DMS79 treated with DMSO at 0.1 percent for 48 hours (cell line): ENCODE results near the gene CEP164.
A peak's percentile ranks its signal among the peaks of the same experiment; 100 is the strongest.

Experiments
- DNase-seq: peaks from one replicate; lab custom pipeline; 2025; lab: John Stamatoyannopoulos, UW

The CEP164 gene

DNA sequence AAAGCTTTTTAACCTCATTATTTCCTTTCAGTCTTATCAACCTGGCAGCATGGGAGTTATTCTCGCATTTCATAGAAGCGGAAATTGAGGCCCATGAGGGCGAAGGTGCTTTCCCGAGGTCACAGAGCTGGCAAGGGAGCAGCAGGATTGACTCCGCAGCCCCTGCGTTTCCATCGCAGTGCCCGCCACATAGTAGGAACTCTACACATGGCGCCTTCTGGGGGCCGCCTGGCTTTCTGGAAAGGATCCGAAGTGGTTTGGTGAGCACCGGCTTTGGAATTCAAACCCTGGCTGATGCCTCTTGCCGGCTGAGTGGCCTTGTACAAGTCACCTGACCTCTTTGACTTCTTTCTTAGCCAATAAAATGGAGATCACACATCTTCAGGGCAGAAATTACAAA, 93.4 kb downstream of the CEP164 start:
- DNase-seq = no peak

DNA sequence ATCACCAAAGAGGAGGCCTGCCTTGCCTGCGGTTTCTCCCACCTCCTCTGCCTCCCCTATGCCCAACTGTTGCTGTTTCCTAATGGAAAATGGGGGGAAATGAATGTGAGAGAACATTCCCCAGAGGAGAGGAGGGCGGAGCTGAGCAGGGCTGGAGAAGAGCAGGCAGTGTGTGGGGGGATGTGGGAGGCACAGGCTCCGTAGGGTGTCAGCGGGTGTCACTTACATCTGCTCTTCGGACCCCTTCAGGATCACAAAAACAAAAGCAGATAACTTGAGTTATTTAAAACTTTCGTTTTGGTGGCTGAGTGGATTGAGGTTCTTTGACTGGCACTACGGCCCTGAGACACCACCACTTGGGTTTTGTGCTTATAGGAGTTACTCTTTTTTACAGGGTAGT, 93.8 kb downstream of the CEP164 start:
- no peak for DNase-seq

DNA sequence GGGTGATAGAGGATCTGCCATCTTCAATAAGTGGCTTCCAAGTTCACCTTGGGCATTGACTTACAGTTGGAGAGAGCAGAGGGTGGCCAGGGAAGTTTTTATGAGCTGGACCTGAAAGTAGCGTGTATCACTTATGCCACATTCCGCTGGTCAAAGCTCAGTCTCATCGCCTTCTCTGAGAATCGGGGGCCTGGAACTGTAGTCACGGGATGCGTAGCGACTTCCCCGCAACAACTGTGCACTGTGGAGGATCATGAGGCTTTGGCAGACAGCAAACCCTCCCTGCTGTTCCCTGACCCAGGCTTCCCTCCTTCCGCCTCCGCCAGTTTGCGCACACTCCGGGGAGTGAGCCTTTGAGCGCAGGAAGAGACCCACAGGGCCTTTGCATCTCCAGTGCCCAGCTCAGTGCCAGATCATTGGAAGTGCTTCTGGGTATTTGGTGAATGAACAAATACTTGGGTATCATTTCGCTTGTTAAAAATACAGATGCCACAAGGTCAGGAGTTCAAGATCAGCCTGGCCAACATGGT, 95.5 kb downstream of the CEP164 start:
- DNase-seq = no peak

DNA sequence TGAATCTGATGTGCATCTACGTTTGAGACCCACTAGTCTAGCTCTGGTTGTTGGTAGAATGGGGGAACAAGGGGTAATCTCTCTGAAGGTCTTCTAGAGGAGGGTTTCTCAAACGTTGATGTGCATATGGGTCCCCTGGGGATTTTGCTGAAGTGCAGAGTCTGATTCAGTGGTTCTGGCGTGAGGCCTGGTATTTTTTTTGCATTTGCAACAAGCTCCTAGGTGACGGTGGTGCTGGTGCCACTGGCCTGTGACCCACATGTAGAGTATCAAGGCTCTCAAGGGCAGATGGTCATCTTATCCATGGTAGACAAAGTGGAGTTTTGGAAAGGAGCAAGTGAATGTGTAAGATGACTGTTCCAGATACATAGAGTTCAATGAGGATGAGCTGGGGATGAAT, 97.1 kb downstream of the CEP164 start:
- DNase-seq = peak; percentile 94

DNA sequence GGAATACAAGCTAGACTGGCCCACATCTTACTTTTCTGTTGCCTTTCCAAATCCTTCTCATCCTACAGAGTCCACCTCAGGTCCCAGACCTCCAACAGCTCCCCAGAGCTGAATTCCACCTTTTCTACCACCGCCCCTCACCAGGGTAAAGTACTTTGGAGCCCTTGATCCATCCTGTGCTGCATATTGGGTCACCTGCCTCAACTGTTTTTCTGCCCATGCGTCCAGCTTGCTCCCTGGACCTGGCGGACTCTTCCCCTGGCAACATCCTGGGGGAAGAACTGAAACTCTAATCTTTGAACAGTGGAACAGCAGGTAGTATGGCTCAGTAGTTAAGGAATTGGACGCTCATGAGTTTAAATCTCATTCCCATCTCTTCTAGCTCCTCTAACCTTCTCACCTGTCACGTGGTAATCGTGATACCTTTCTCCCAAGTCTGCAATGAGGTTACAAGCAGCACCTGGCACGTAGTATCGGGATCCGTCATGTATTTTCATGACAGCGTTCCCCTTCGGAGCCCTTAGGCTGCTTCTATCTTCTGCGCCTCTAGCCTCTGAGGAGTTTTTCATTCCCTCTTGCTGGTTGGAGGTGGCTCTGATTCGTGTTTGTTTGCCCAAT, 98.1 kb downstream of the CEP164 start:
- DNase-seq = no peak

DNA sequence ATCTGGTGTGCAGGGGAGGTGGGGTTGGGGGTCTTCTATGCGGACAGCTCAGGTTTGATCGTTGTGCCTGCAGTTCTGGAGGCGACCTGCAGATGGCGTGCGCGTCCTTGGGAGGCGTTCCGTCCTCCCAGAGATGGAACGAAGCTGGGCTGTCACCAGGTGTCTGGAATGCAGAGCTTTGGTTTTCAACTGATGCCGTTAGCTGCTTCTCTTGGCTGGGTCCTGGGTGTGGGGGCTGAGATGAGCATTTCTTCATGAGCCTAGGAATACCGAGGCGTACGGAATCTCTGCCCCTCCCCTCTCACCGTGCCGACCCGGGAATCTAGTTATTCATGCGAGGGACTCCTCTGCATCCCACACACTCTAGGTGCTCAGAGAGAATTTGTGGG, 98.6 kb downstream of the CEP164 start:
- peak; percentile 69 for DNase-seq

DNA sequence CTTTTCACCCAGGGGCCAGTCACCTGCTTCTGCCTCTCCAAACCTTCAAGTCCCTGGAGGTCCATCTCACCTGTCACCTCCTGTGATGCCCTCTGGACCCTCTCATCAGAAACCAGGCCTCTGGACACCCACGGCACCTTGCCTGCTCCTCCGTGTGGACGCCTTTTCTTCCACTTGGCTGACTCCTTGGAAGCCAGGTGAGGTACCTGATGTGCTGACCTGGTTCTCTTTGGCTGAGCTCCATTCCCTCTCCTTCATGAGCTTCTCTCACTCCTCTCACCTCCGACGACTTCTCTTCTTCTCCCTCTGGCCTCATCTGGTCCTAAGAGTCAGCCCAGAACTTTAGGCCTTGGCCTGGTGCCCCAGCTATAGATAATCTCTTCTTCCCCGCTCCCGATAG, 99.3 kb downstream of the CEP164 start:
- no peak for DNase-seq

DNA sequence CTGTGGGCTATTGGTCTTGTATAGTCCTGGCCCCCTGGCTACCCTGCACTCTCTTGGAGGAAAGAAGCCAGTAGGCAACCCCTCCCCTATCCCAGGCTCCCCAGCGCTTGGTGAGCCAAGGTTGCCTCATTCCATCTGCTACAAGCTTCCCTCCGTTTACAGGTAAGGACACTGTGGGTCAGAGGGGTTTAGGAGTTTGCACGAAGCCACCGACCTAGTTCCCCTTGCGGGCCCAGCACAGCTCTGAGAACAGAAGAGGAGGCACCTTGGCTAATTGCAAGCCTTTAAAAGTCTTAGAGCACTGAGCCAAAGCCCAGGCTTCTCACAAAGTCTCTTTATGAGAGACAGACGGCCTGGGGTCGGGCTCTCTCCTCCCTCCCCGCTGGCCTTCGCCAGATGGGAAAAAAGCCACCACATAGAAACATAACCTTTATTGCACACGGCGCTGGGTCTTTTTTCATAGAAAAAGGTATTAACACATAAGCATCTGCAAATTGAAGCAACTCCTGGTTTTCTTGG, 99.8 kb downstream of the CEP164 start:
- DNase-seq = no peak

DNA sequence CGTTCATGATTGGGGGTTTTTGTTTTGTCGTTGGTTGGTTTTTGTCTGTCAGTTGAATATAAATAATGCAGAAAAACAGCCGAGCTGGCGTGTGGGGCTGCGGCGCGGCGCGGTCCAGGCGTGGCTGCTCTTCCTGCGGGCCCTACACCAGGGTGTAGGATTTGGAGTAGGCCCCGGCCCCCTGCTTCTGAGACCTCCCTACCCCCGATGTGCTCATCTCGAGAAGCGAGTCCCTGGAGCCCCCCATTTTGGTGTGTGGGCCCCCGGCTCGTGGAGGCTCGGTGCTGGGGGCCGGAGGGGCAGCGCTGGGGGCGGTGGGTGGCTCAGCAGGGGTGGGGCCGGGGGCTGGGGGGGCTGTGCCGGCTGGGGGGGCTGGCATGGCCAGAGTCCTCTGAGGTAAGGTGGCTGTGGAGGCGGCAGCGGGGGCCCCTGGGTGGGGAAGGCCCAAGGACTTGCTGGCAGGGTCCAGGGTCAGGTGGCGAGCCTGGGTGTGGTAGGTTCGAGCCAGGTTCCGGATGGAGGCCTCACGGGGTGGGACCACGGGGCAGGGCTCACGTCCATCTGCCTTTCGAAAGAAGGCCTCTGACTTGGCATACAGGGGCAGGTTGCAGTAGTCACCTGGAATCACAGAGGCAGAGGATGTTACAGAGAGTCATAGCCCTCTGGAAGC, 100.7 kb downstream of the CEP164 start:
- no peak for DNase-seq

DNA sequence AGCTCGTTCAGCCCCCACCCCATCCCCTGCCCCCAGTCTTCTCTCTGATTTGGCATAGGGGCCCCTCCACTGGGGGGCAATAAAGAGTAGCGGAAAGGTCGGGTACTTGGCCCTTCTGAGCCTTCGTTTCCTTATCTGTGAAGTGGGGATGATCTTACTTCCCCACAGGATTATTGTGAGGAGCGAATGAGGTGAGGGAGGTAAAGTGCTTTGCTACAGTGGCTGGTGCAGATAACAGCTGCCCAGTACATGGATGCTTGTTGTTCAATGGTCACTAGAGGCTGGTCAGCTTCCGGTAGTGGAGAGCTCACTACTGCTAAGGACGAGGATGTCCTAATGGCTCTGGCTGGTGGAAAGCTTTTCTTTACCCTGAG, 101.2 kb downstream of the CEP164 start:
- DNase-seq = no peak

DNA sequence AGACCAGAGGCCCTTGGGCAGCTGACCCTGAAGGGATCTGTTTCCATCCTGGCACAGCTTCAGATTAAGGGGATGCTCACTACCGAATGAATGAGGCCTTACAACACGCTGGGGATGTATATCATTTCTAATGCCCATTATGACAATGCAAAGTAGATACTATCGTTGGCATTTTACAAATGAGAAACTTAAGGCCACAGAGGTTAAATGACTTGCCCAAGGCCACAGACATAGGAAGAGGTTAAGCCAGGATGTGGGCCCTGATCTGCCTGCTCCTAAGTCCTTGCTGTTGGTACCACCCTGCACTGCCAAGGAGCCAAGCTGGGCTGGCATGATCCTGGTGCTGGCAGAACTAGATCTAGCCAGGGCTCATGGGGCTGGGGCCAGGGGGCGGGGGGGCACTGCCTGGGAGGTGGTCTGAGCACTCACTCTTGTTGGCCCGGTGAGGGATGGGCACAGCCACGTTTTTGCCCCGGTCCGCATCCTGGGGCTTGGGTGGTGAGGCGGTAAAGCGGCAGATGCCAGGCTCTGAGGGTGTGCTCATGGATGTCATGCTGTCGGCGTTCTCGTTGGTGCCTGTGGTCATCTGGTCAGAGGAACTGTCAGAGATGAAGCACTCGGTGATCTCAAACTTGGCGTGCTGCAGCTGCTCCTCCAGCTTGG, 102.8 kb downstream of the CEP164 start:
- no peak for DNase-seq

DNA sequence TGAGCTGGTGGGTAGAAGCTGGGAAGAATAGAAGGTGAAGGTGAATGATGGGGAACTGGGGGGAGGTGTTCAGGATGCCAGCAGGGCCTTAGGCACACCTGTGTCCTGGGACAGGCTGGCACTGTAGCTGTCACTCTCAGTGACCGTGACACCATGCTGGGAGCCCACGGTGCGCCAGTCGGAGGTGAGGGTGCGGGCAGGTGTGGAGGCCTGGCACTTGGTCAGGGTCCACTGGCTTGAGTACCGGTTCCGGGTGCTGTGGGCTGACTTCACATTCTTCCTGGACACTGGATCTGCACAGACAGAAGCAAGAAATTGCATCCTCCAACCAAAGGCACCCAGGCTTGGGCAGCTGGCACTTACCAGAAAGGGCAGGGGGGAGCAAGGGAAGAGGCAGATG, 103.8 kb downstream of the CEP164 start:
- no peak for DNase-seq

DNA sequence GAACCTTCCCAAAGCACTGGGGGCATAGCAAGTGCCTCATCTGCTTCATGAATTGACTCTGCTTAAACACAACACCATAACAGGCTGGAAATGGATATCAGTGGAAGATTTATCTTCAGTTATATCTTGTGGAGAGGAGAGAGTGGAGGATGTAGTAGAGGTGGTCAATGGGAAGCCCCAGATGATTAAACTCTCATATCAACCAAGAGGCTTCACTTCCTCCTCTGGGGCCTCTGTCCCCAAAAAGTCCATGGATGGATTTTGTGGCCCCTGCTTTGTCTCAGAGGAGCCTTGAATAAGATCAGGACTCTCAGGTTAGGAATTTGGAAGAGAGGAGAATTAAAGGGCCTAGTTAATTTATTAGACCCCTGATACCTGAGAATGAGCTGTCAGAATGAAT, 106.1 kb downstream of the CEP164 start:
- no peak for DNase-seq

DNA sequence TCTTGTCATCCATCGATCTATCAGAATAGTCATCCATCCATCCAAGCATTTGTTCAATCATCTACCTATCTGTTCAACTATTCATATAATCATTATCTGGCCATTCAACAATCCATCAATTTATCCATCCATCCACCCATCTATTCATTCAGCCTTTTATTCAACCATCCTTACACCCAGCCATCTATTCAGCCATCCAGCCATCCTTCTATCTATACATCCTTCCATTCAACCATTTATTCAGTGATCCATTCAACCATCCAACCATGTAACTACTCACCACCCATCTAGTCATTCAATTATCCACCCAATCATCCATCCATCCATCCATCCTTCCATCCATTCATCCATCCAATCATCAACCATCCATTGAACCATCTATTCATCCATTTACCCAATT, 106.8 kb downstream of the CEP164 start:
- DNase-seq = no peak

DNA sequence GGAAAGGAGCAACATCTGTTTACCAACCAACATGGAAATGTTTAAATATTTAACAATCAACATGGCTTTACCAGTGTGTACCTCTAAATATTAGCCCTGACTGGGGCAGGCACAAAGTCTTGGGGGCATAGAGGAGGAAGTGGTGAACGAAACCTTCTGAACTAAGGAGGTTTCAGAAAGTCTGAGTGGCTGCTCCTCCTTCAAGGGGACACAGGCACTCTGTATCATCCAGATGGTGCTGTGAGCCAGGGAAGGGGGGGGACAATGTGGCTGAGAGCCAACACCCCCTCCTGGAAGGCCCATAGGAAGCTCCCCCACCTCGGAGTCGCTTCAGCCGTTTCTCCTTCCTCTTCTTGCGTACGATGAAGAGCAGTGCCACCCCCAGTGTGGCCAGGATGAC, 107.7 kb downstream of the CEP164 start:
- DNase-seq = no peak

DNA sequence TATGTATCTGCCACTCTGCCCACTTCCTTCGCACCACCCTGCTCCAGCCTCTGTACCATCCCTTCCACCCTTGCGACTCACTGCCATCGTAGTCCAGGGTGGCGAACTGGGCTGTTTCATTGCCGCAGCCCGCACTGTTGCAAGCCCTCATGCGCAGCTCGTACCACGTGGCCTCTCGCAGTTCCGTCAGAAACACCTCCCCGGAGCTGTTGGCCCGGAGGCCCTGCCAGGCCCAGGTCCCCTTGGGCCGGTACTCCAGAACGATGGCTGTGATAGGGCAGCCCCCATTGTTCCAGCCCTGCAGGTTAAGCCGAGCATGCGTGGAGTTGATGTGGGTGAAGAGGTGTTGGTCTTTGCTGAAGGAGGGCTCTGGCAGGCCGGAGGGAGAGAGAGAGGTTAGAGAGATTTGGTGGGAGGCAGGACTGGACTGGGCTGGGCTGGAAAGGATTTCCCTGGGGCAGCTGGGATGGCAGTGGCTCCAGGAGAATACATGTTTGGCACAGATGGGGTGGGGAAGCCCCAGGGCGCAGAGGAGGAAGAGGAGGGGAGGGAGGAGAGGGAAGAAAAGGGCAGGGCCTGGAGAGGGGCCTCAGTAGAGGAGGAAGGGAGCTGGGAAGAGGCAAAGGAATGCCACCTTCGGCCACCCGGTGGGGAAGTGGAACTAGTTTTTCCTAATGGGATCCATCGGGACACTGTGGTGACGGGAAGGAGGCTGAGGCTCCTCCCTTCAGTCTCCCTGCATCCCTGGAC, 109.6 kb downstream of the CEP164 start:
- no peak for DNase-seq

DNA sequence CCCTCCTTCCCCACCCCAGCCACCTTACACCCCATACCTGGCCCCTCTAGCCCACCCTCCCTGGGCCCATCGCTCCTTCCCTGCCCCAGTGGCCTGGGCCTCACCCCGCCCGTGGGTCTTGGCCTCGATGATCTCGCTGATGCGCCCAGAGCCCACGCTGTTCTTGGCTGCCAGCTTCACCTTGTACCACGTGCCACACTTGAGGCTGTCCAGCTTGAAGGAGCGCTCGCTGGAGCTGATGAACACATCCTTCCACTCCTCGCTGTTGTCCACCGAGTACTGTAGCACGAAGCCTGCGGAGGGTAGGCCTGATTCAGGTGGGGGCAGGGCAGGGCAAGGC, 110.1 kb downstream of the CEP164 start:
- no peak for DNase-seq

DNA sequence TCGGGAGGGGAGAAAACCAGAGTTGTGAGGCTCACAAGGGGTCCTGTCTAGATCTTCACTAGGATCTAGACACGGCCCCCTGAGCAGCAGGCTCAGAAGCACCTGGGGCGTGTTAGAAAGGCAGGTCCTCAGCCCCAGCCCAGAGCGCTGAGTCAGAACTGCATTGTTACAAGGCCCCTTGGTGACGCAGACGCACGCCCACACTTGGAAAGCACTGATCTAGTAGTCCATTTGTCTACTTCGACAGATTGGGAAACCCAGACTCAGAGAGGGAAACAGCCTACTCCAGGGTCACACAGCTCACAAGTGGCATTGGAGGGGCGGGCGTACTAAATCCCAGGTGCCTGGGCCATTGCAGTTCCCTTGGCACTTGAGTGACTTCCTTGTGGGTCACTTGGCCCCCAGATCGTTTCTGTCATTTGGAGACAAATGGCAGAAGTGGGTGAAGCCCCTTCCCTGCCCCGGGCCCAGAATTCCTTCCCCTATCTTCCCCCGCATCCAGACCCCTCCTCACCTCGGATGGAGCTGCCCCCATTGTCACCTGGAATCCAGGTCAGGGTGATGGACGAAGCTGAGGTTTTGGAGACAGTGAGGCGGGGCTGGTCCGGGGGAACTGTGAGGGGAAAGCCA, 110.8 kb downstream of the CEP164 start:
- no peak for DNase-seq

DNA sequence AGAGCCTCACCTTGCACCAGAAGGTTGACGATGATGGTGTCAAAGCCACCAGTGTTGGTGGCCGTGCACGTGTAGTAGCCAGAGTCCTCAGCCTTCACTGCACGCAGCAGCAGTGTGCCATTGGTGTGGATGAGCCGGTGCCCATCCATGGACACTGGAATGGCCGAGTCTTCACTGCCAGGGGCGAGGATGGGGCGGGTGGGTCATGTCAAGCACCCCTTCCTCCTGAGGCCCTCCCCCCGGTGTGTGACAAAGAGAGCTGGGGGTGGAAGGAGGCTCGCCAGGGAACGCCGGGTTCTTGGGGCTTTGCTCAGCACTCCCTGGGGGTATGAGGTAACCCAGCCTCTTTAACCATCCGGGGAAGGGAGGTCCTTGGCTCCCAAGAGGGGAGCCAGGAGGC, 111.6 kb downstream of the CEP164 start:
- DNase-seq = no peak

DNA sequence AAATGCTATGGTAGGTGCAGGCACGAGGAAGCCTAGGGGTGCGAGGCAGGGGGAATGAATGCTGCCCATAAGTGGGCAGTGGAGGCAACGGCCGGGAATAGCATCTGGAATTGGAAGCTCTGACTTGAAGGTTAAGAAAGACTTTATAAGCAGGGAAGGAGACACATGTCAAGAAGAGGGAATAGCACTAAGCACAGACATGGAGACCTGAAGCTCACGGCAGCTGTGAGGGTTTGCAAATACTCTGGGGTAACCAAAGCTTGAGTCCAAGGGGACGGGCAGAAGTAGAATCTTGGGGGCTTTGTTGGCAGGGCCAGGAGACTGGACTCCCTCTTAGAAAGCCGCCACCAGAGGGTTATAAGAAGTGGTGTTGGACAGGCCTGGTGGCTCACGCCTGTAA, 112.6 kb downstream of the CEP164 start:
- no peak for DNase-seq

DNA sequence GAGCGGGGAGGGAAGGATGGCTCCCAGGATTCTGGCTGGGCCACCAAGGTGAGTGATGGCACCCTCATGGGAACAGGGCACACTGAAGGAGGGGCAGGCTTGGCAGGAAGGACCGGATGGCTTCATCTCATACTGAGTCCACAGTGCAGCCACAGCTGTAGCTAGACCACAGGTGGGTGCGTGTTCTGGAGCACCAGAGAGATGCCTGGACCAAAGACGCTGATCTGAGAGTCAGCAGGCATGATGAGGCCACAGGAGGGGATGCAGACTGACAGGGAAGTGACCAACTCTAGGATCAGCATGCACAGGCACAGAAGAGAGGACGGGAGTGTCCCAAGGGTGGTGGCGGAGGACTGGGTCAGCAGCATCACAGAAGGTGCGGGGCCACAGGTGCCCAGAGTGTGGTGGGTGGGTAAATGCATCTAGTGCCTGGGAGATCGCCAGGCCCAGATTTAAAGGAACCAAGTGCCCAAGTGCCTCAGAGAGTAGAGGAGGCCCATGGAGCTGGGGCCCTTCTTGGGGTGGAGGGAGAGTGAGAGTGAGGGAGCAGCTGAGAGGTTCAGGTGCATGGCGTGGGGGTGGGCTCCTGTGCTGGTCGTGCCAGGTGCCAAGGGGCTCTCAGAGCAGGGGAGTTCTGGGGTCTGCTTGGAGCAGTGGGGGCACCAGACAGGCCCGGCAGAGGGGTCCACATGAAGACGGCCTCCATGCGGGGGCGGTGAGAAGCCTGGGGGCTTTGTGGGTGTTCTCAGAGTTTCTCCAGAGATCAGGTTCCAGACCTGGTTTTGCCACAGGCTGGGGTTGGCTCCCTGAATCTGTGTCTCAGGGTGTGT, 113.7 kb downstream of the CEP164 start:
- DNase-seq = no peak
